Neural cell (in vitro differentiated cells): Measurements from ENCODE around the gene FUT9. TPM values are rescaled to one million over a fixed set of nuclear protein-coding genes. Genes with fewer than 3 reads are reported as not detected.

ENCODE experiments used
- H2AFZ ChIP-seq: fragments of 200-600, 300-800 bp; sonication (generic), shearing (Covaris generic); 2 replicates; pipeline ENCODE4 v1.6.0; 2014; ENCODE audit warnings: low read depth, mild to moderate bottlenecking, antibody characterized with exemption, low read length, moderate library complexity
- H3F3A ChIP-seq: fragments of 200-600 bp; shearing (Covaris generic); 2 replicates; pipeline ENCODE4 v1.6.1; 2016; ENCODE audit warnings: mild to moderate bottlenecking, moderate library complexity, mixed read lengths, antibody characterized with exemption, low read length; ENCODE audit not compliant: insufficient read depth, poor library complexity, severe bottlenecking
- H3K27ac ChIP-seq: fragments of 200-600, 300-800 bp; sonication (generic), shearing (Covaris generic); 2 replicates; pipeline ENCODE4 v1.5.1; 2014; ENCODE audit warnings: mild to moderate bottlenecking, low read length, moderate library complexity
- H3K27me3 ChIP-seq: fragments of 300-800, 200-600 bp; sonication (generic), shearing (Covaris generic); 2 replicates; pipeline ENCODE4 v1.6.0; 2014; ENCODE audit warnings: mild to moderate bottlenecking, low read depth, low read length, moderate library complexity; ENCODE audit not compliant: insufficient read depth
- H3K36me3 ChIP-seq: fragments of 300-800, 200-600 bp; sonication (generic), shearing (Covaris generic); 2 replicates; pipeline ENCODE4 v1.5.1; 2014; ENCODE audit warnings: mild to moderate bottlenecking, antibody characterized with exemption, low read length, moderate library complexity; ENCODE audit not compliant: insufficient read depth
- H3K4me2 ChIP-seq: fragments of 300-800, 200-600 bp; sonication (generic), shearing (Covaris generic); 2 replicates; pipeline ENCODE4 v1.6.0; 2014; ENCODE audit warnings: mild to moderate bottlenecking, low read length
- H3K4me3 ChIP-seq: fragments of 300-800, 200-600 bp; sonication (generic), shearing (Covaris generic); 2 replicates; pipeline ENCODE4 v1.5.1; 2014; ENCODE audit warnings: mild to moderate bottlenecking, low read length, moderate library complexity
- H3K79me2 ChIP-seq: fragments of 200-600 bp; shearing (Covaris generic); replicated peaks from 2 replicates; pipeline ENCODE4 v1.6.0; 2014; ENCODE audit warnings: mild to moderate bottlenecking, low read length, moderate library complexity; ENCODE audit not compliant: insufficient read depth
- H3K9ac ChIP-seq: fragments of 300-800, 200-600 bp; sonication (generic), shearing (Covaris generic); 2 replicates; pipeline ENCODE4 v1.6.1; 2016; ENCODE audit warnings: mild to moderate bottlenecking, low read length, mixed read lengths
- H3K9me2 ChIP-seq: fragments of 200-600 bp; shearing (Covaris generic); 2 replicates; pipeline ENCODE4 v1.6.1; 2016; ENCODE audit warnings: mild to moderate bottlenecking, low read length, mixed read lengths; ENCODE audit not compliant: insufficient read depth
- H3K9me3 ChIP-seq: fragments of 200-600, 300-800 bp; sonication (generic), shearing (Covaris generic); 2 replicates; pipeline ENCODE4 v1.6.1; 2016; ENCODE audit warnings: mild to moderate bottlenecking, mixed run types, low read length, moderate library complexity, mixed read lengths
- H4K20me1 ChIP-seq: fragments of 200-600 bp; shearing (Covaris generic); 2 replicates; pipeline ENCODE4 v1.6.1; 2016; ENCODE audit warnings: mild to moderate bottlenecking, mixed run types; ENCODE audit not compliant: insufficient read depth
- EP300 ChIP-seq: fragments of 450-650 bp; conservative IDR thresholded peaks from 2 replicates; pipeline ENCODE4 v1.6.1; 2014; ENCODE audit warnings: antibody characterized with exemption, mild to moderate bottlenecking, moderate library complexity; ENCODE audit not compliant: poor library complexity, severe bottlenecking
- EZH2 ChIP-seq: fragments of 200-600, 300-800 bp; shearing (Covaris generic), sonication (generic); IDR thresholded peaks from 2 replicates; pipeline ENCODE4 v1.6.1; 2014; ENCODE audit warnings: antibody characterized with exemption, low read length, borderline replicate concordance, mild to moderate bottlenecking; ENCODE audit not compliant: insufficient read depth, poor library complexity, severe bottlenecking
- MXI1 ChIP-seq: fragments of 450-650 bp; conservative IDR thresholded peaks from 2 replicates; pipeline ENCODE4 v1.6.1; 2014; ENCODE audit warnings: antibody characterized with exemption, mild to moderate bottlenecking; ENCODE audit not compliant: poor library complexity, severe bottlenecking
- POLR2AphosphoS5 ChIP-seq: IDR thresholded peaks from 2 replicates; pipeline ENCODE4 v1.6.1; 2012
- RAD21 ChIP-seq: fragments of 450-650 bp; conservative IDR thresholded peaks from 2 replicates; pipeline ENCODE4 v1.6.1; 2014; ENCODE audit warnings: antibody characterized with exemption, mild to moderate bottlenecking, moderate library complexity
- SMC3 ChIP-seq: fragments of 450-650 bp; conservative IDR thresholded peaks from 2 replicates; pipeline ENCODE4 v1.6.1; 2014; ENCODE audit warnings: antibody characterized with exemption, mild to moderate bottlenecking, moderate library complexity; ENCODE audit not compliant: poor library complexity
- TAF1 ChIP-seq: IDR thresholded peaks from 2 replicates; pipeline ENCODE4 v1.6.1; 2012; ENCODE audit warnings: low read depth
- polyA plus RNA-seq: library from polyadenylated mRNA; depleted of rRNA; stranded (reverse); fragments of >200 nt; gene quantifications from 2 replicates; pipeline ENCODE4 v1.2.3, GENCODE V29; 2014
- TF ChIP-seq, protein P1 (sequence below): fragments of 450-650 bp; IDR thresholded peaks from 2 replicates; pipeline ENCODE4 v1.5.1; 2014; ENCODE audit warnings: antibody characterized with exemption, mild to moderate bottlenecking, moderate library complexity; ENCODE audit not compliant: poor library complexity, severe bottlenecking
- TF ChIP-seq, protein P2 (sequence below): IDR thresholded peaks from 2 replicates; pipeline ENCODE4 v1.6.1; 2012; ENCODE audit warnings: borderline replicate concordance

FUT9 gene
- polyA plus RNA-seq, 1 donor from 2014 or later, result 18.5 TPM

DNA sequence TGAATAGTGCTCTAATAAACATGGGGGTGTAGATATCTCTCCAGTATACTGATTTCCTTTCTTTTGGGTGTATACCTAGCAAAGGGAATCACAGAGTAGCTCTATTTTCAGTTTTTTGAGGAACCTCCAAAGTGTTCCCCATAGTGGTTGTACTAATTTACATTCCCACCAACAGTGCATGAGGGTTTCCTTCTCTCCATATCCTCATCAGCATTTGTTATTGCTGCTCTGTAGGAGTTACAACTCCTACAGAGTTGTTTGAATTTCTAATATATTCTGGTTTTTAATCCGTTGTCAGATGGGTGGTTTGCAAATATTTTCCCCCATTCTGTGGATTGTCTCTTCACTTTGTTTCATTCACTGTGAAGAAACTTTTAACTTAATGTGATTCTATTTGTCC lies 207.9 kb downstream of the FUT9 start:
- no peaks in the 10 kb centered on the region for H3F3A ChIP-seq
- H3K36me3 ChIP-seq, result no peaks in the 10 kb centered on the region
- no peaks in the 10 kb centered on the region for H3K79me2 ChIP-seq
- no peak overlapping the region for H3K4me2 ChIP-seq
- no peak overlapping the region for H3K9ac ChIP-seq
- H3K9me3 ChIP-seq, result no peaks in the 10 kb centered on the region
- no peak overlapping the region for H2AFZ ChIP-seq
- no peaks in the 10 kb centered on the region for H4K20me1 ChIP-seq
- H3K27ac ChIP-seq, result no peak overlapping the region
- H3K27me3 ChIP-seq, result no peaks in the 10 kb centered on the region
- no peak overlapping the region for H3K4me3 ChIP-seq
- no peaks in the 10 kb centered on the region for H3K9me2 ChIP-seq
- TF ChIP-seq, protein P1, sequence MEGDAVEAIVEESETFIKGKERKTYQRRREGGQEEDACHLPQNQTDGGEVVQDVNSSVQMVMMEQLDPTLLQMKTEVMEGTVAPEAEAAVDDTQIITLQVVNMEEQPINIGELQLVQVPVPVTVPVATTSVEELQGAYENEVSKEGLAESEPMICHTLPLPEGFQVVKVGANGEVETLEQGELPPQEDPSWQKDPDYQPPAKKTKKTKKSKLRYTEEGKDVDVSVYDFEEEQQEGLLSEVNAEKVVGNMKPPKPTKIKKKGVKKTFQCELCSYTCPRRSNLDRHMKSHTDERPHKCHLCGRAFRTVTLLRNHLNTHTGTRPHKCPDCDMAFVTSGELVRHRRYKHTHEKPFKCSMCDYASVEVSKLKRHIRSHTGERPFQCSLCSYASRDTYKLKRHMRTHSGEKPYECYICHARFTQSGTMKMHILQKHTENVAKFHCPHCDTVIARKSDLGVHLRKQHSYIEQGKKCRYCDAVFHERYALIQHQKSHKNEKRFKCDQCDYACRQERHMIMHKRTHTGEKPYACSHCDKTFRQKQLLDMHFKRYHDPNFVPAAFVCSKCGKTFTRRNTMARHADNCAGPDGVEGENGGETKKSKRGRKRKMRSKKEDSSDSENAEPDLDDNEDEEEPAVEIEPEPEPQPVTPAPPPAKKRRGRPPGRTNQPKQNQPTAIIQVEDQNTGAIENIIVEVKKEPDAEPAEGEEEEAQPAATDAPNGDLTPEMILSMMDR, result no peak

DNA sequence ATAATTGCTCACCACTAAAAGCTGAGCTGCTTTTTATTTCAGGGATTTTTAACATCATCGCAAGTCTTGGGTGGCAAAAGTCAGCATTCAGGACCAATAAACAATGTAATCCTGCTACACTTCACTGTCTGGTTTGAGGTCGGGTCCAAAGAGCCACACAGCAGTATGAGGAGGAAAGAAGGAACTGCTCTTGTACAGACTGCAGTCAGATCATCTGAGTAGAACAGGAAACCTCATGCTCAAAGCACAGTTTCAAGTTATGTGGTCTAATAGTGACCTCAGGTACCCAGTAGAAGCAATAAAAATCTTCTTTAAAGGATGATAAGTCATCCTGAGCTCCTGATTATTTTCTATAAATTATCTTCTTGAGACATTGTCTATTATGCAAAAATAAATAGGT lies 211.4 kb downstream of the FUT9 start:
- Histone ChIP-seq H3K27ac (no peak overlapping the region), H3K36me3 (no peaks in the 10 kb centered on the region), H3K9ac (no peak overlapping the region), H3K4me3 (no peak overlapping the region), H3K9me2 (no peaks in the 10 kb centered on the region), H3K27me3 (no peaks in the 10 kb centered on the region), H4K20me1 (no peaks in the 10 kb centered on the region), H3K79me2 (no peaks in the 10 kb centered on the region), H2AFZ (no peak overlapping the region), H3K9me3 (no peaks in the 10 kb centered on the region), H3K4me2 (no peak overlapping the region), H3F3A (no peaks in the 10 kb centered on the region)
- TF ChIP-seq EZH2 (no peak), MXI1 (no peak), TAF1 (no peak), SMC3 (no peak), RAD21 (no peak), EP300 (no peak), POLR2AphosphoS5 (no peak)
- TF ChIP-seq, protein P2, sequence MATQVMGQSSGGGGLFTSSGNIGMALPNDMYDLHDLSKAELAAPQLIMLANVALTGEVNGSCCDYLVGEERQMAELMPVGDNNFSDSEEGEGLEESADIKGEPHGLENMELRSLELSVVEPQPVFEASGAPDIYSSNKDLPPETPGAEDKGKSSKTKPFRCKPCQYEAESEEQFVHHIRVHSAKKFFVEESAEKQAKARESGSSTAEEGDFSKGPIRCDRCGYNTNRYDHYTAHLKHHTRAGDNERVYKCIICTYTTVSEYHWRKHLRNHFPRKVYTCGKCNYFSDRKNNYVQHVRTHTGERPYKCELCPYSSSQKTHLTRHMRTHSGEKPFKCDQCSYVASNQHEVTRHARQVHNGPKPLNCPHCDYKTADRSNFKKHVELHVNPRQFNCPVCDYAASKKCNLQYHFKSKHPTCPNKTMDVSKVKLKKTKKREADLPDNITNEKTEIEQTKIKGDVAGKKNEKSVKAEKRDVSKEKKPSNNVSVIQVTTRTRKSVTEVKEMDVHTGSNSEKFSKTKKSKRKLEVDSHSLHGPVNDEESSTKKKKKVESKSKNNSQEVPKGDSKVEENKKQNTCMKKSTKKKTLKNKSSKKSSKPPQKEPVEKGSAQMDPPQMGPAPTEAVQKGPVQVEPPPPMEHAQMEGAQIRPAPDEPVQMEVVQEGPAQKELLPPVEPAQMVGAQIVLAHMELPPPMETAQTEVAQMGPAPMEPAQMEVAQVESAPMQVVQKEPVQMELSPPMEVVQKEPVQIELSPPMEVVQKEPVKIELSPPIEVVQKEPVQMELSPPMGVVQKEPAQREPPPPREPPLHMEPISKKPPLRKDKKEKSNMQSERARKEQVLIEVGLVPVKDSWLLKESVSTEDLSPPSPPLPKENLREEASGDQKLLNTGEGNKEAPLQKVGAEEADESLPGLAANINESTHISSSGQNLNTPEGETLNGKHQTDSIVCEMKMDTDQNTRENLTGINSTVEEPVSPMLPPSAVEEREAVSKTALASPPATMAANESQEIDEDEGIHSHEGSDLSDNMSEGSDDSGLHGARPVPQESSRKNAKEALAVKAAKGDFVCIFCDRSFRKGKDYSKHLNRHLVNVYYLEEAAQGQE, result no peak
- TF ChIP-seq, protein P1, result no peak
